Measurements from ENCODE around the gene NASP.

- TF ChIP-seq EZH2 (IDR thresholded peaks at IDR 0.05; ENCODE audit: borderline replicate concordance, low read depth, low read length, severe bottlenecking) = no peak
- TF ChIP-seq, protein P1, sequence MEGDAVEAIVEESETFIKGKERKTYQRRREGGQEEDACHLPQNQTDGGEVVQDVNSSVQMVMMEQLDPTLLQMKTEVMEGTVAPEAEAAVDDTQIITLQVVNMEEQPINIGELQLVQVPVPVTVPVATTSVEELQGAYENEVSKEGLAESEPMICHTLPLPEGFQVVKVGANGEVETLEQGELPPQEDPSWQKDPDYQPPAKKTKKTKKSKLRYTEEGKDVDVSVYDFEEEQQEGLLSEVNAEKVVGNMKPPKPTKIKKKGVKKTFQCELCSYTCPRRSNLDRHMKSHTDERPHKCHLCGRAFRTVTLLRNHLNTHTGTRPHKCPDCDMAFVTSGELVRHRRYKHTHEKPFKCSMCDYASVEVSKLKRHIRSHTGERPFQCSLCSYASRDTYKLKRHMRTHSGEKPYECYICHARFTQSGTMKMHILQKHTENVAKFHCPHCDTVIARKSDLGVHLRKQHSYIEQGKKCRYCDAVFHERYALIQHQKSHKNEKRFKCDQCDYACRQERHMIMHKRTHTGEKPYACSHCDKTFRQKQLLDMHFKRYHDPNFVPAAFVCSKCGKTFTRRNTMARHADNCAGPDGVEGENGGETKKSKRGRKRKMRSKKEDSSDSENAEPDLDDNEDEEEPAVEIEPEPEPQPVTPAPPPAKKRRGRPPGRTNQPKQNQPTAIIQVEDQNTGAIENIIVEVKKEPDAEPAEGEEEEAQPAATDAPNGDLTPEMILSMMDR (IDR thresholded peaks at IDR 0.05; ENCODE audit: borderline replicate concordance, extremely low read depth, low read length, poor library complexity, severe bottlenecking) = no peak
Observed at GRCh38 chr1:45621895-45622523, 38.2 kb downstream of the NASP start.

Measured in DND-41 (cell line).